Naive thymus-derived CD4-positive, alpha-beta T cell (primary cell): ENCODE results near the gene ELL. TPM values are rescaled to one million over a fixed set of nuclear protein-coding genes. Genes with fewer than 3 reads are reported as not detected.

Source experiments
- ATAC-seq: fragments of 150-1000 bp; cut with Tn5 transposase; 2 replicates; pipeline ENCODE4 v1.10.0; 2021; ENCODE audit warnings: mild to moderate bottlenecking, moderate library complexity
- CTCF ChIA-PET: fragments of 350-600 bp; sonication (Branson Sonifier 250); formaldehyde crosslinking; loops from one replicate; lab custom pipeline; 2021; ENCODE audit warnings: antibody characterized with exemption; lab: Charles Lee
- POLR2A ChIA-PET: fragments of 350-600 bp; sonication (Branson Sonifier 250); formaldehyde crosslinking; loops from one replicate; lab custom pipeline; 2021; ENCODE audit warnings: antibody characterized with exemption, inconsistent platforms; lab: Charles Lee
- DNase-seq, 9 donors: peaks; one replicate each; pipeline versions ENCODE4 v3.0.0 to v3.0.0-alpha.2; 2020 to 2022; ENCODE audit warnings: mixed read lengths in 1 of 9
- H3K27ac ChIP-seq: one replicate; pipeline ENCODE4 v1.7.0; 2013; ENCODE audit warnings: mild to moderate bottlenecking, low read depth, low read length, moderate library complexity
- H3K27me3 ChIP-seq, 2 donors: one replicate each; pipeline ENCODE4 v1.7.0; 2013; ENCODE audit warnings: low read length in 2 of 2, mild to moderate bottlenecking in 2 of 2, moderate library complexity in 2 of 2; ENCODE audit not compliant: control insufficient read depth in 2 of 2, insufficient read depth in 2 of 2
- H3K36me3 ChIP-seq, 3 experiments: 1 replicate in 2 of 3; 2 replicates in 1 of 3; pipeline ENCODE4 v1.7.0; 2013; ENCODE audit warnings: low read length in 3 of 3, mild to moderate bottlenecking in 3 of 3, moderate library complexity in 1 of 3; ENCODE audit not compliant: insufficient read depth in 3 of 3, control insufficient read depth in 2 of 3
- H3K4me1 ChIP-seq, 2 donors: one replicate each; pipeline ENCODE4 v1.7.0; 2013; ENCODE audit warnings: low read length in 2 of 2, mild to moderate bottlenecking in 2 of 2, moderate library complexity in 1 of 2; ENCODE audit not compliant: control insufficient read depth in 2 of 2, insufficient read depth in 2 of 2
- H3K4me3 ChIP-seq: 2 replicates; pipeline ENCODE4 v1.7.0; 2013; ENCODE audit warnings: mild to moderate bottlenecking, low read length
- H3K9me3 ChIP-seq, 3 experiments: 1 replicate in 2 of 3; 2 replicates in 1 of 3; pipeline ENCODE4 v1.7.0; 2013; ENCODE audit warnings: low read length in 3 of 3; ENCODE audit not compliant: control insufficient read depth in 2 of 3
- H3K27ac Mint-ChIP-seq, 9 donors: one replicate each; pipeline ENCODE4 v1.8.0; 2020 to 2022; ENCODE audit warnings: mixed read lengths in 9 of 9, mild to moderate bottlenecking in 8 of 9, moderate library complexity in 5 of 9, inconsistent platforms in 2 of 9
- H3K27me3 Mint-ChIP-seq, 5 donors: one replicate each; pipeline ENCODE4 v1.8.0; 2021 to 2022; ENCODE audit warnings: mixed read lengths in 5 of 5, mild to moderate bottlenecking in 1 of 5
- H3K36me3 Mint-ChIP-seq, 5 donors: one replicate each; pipeline ENCODE4 v1.8.0; 2020 to 2022; ENCODE audit warnings: mixed read lengths in 5 of 5, mild to moderate bottlenecking in 3 of 5, inconsistent platforms in 1 of 5
- H3K4me1 Mint-ChIP-seq, 7 donors: one replicate each; pipeline ENCODE4 v1.8.0; 2020 to 2022; ENCODE audit warnings: mixed read lengths in 7 of 7, mild to moderate bottlenecking in 3 of 7, inconsistent platforms in 1 of 7
- H3K4me3 Mint-ChIP-seq, 10 donors: one replicate each; pipeline ENCODE4 v1.8.0; 2020 to 2022; ENCODE audit warnings: mild to moderate bottlenecking in 10 of 10, mixed read lengths in 10 of 10, moderate library complexity in 6 of 10, inconsistent platforms in 2 of 10
- H3K9me3 Mint-ChIP-seq, 11 donors: one replicate each; pipeline ENCODE4 v1.8.0; 2020 to 2022; ENCODE audit warnings: mixed read lengths in 11 of 11, mild to moderate bottlenecking in 4 of 11, inconsistent platforms in 1 of 11, moderate library complexity in 1 of 11
- intact Hi-C, 2 donors: fragments of 100-400 bp; cut with micrococcal nuclease; formaldehyde crosslinking; loops; one replicate each; pipeline ENCODE4 v1.15.1; 2023
- polyA plus RNA-seq, 2 donors: library from polyadenylated mRNA; unstranded; fragments of 300-500 nt; fragmentation: Illumina TruSeq; gene quantifications; one replicate each; pipeline ENCODE4 v1.2.3, GENCODE V29; 2021
- total RNA-seq, 6 experiments: library from RNA in 5 of 6; stranded (reverse) in 5 of 6; gene quantifications; 1 replicate in 5 of 6; 2 replicates in 1 of 6; pipeline ENCODE4 v1.2.3 and lab custom pipeline; 2021 to 2026

Gene ELL
- total and polyA plus RNA-seq, 7 experiments from 2014 or later, result 8.9 to 70.4 (median 22.1) TPM

DNA sequence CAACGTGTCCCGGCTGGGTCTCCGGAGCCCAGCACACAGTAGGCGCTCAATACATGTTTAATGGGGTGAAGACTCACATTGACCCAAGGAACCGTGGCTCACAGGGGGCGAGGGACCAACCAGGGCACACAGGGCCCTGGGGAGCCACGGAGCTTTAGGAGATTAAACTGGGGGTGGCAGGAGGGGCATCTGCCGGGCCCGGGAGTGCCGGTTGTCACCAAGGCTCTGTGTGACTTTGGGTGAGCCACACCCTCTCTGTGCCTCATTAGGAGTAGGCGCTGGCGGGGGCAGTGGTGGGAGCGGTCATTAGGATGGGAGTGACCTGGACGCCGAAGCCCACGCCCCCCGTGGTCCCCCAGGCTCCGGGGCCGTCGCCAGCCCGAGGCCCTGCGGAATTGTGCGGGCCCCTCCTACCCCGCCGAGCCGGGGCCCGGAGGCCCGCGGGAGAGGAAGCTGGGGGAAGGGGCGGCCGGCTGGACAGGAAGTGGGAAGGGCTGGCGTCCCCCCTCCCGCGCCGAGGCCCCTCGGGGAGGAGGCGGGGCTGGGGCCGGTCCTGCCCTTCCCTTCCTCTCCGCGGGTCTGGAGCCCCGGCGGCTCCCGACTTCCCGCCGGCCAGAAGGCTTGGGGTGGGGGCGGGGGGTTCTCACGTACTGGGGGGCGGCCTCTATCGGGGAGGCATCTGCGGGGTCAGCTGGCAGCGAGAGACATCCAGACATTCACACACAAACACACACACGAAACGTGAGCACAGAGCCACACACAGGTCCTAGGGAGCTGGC, 104.4 kb downstream of the ELL start:
- POLR2A ChIA-PET, result interaction anchor here (1.0 to 2.1 kb wide), 2 partner anchors 27 to 213 kb away, joined by 4 to 13 read pairs; partner anchors contain the start of gene RAB3A
- peaks cover 32 to 73% (median 68%) of the 10 kb centered on the region in 7 donors for H3K4me1 Mint-ChIP-seq
- H3K4me3 Mint-ChIP-seq, result peak overlapping the region; percentile 81 to 90 (median 85)
- Histone ChIP-seq H3K27ac (no peak overlapping the region), H3K36me3 (no peaks in the 10 kb centered on the region), H3K4me3 (peak overlapping the region; percentile 61), H3K9me3 (no peaks in the 10 kb centered on the region), H3K27me3 (peaks cover 0 to 14% of the 10 kb centered on the region in 2 donors), H3K4me1 (peaks cover 60 to 61% of the 10 kb centered on the region in 2 donors)
- H3K9me3 Mint-ChIP-seq, result peaks cover 0 to 1% (median 0%) of the 10 kb centered on the region in 11 donors
- peak in 2 of 9 donors; percentile 9 to 61 for DNase-seq
- ATAC-seq, result peak; percentile 20
- intact Hi-C loops, result loop anchor here (2.0 to 10.0 kb wide), 5 partner anchors 95 to 473 kb away; partner anchors contain the start of genes LSM4 (in 1 of the 2), RAB3A (in 1 of the 2) and UPF1 (in 1 of the 2)
- peaks cover 11 to 32% (median 20%) of the 10 kb centered on the region in 5 donors for H3K27me3 Mint-ChIP-seq
- peak overlapping the region in 4 of 9 donors; percentile 2 to 94 (median 40) for H3K27ac Mint-ChIP-seq
- H3K36me3 Mint-ChIP-seq, result peaks cover 0 to 6% (median 0%) of the 10 kb centered on the region in 5 donors
- CTCF ChIA-PET, result interaction anchor here (1.2 kb wide), 1 partner anchor 30 kb away, joined by 6 read pairs; no protein-coding TSS in a partner anchor

DNA sequence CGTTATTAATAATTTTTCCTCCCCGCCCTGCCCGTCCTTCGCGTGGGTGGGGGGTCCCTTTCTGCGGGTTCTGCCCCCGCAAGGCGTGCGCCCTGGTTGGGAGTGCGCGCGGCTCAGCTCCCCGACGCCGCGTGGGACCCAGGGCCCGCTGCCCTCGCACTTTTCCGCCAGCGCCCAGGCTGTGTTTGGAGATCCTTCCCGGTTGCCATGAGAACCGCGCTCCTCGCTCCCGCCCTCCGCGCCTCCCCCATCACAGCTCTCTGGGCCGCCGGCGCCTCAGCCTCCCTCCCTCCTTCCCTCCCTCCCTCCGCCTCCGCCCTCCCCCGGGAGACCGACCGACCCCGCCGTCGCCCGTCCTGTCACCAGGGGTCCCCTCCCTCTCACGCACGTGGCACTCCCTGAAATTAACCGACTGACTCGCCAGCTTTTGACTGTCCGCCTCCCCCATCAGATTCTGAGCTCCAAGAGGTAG, 105.1 kb downstream of the ELL start:
- H3K27me3 Mint-ChIP-seq, result peaks cover 12 to 32% (median 20%) of the 10 kb centered on the region in 5 donors
- peaks cover 0 to 6% (median 0%) of the 10 kb centered on the region in 5 donors for H3K36me3 Mint-ChIP-seq
- DNase-seq (peak in 4 of 9 donors; percentile 37 to 72 (median 50)), ATAC-seq (peak; percentile 55)
- peaks cover 28 to 67% (median 62%) of the 10 kb centered on the region in 7 donors for H3K4me1 Mint-ChIP-seq
- Histone ChIP-seq H3K4me3 (peak overlapping the region; percentile 37), H3K36me3 (no peaks in the 10 kb centered on the region), H3K4me1 (peaks cover 54 to 57% of the 10 kb centered on the region in 2 donors), H3K27ac (peak overlapping the region; percentile 22), H3K9me3 (no peaks in the 10 kb centered on the region), H3K27me3 (peaks cover 0 to 14% of the 10 kb centered on the region in 2 donors)
- ChIA-PET POLR2A (interaction anchor here (1.0 kb wide), 1 partner anchor 27 kb away, joined by 4 read pairs; no protein-coding TSS in a partner anchor), CTCF (interaction anchor here (1.2 kb wide), 1 partner anchor 29 kb away, joined by 6 read pairs; no protein-coding TSS in a partner anchor)
- intact Hi-C loops, result loop anchor here (5.0 to 10.0 kb wide), 4 partner anchors 95 to 472 kb away; partner anchors contain the start of genes LSM4 (in 1 of the 2) and UPF1 (in 1 of the 2)
- peaks cover 0 to 1% (median 0%) of the 10 kb centered on the region in 11 donors for H3K9me3 Mint-ChIP-seq
- H3K27ac Mint-ChIP-seq, result peak overlapping the region in 2 of 9 donors; percentile 70 to 94
- H3K4me3 Mint-ChIP-seq, result peak overlapping the region; percentile 69 to 90 (median 80)

DNA sequence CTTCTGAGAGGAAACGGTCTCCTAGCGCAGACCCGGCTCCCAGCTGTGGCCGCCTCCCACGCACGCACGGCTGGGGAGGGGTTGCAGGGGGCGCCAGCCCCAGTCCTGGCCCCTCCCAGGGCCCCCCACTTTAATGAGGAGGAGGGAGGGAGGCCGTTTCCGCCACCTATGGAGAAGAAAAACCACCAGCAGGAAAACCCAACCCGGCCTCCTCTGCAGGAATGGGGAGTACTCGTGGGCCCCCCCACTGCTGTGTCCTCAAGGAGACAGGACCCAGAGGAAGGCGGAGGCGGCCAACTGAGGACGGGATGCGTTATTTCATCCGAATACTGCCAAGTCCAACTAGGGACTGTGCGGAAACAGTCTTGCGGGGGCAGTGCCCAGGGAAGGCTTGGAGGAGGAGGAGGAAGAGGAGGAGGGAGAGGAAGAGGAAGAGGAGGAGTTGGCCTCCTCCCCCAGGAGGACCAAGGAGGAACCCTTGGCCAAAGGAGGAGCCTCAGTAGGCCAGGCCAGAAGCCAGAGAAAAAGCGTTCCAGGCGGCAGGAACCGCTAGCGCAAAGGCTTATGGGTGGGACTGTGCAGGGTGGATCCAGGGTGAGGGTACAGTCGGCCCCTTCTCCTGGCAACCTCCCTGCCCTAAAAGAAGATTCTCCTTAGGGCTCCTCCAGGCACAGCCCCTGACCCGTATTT, 106.5 kb downstream of the ELL start:
- peak overlapping the region in 3 of 9 donors; percentile 20 to 94 (median 46) for H3K27ac Mint-ChIP-seq
- Histone ChIP-seq H3K27me3 (peaks cover 0 to 14% of the 10 kb centered on the region in 2 donors), H3K27ac (no peak overlapping the region), H3K9me3 (no peaks in the 10 kb centered on the region), H3K36me3 (no peaks in the 10 kb centered on the region), H3K4me1 (peaks cover 42 to 47% of the 10 kb centered on the region in 2 donors), H3K4me3 (no peak overlapping the region)
- intact Hi-C loops, result loop anchor here (5.0 to 10.0 kb wide), 4 partner anchors 93 to 471 kb away; partner anchors contain the start of genes LSM4 (in 1 of the 2) and UPF1 (in 1 of the 2)
- peaks cover 0 to 1% (median 0%) of the 10 kb centered on the region in 11 donors for H3K9me3 Mint-ChIP-seq
- peak overlapping the region in 9 of 10 donors; percentile 32 to 90 (median 64) for H3K4me3 Mint-ChIP-seq
- ATAC-seq, result no peak
- peaks cover 0 to 2% (median 0%) of the 10 kb centered on the region in 5 donors for H3K36me3 Mint-ChIP-seq
- H3K4me1 Mint-ChIP-seq, result peaks cover 19 to 55% (median 47%) of the 10 kb centered on the region in 7 donors
- peaks cover 18 to 36% (median 20%) of the 10 kb centered on the region in 5 donors for H3K27me3 Mint-ChIP-seq
- ChIA-PET CTCF (interaction anchor here (0.5 to 6.2 kb wide), 2 partner anchors 9 to 26 kb away, joined by 3 to 37 read pairs; no protein-coding TSS in a partner anchor), POLR2A (interaction anchor here (0.6 to 1.7 kb wide), 2 partner anchors 134 to 869 kb away, joined by 4 read pairs; no protein-coding TSS in a partner anchor)
- DNase-seq, result no peak

DNA sequence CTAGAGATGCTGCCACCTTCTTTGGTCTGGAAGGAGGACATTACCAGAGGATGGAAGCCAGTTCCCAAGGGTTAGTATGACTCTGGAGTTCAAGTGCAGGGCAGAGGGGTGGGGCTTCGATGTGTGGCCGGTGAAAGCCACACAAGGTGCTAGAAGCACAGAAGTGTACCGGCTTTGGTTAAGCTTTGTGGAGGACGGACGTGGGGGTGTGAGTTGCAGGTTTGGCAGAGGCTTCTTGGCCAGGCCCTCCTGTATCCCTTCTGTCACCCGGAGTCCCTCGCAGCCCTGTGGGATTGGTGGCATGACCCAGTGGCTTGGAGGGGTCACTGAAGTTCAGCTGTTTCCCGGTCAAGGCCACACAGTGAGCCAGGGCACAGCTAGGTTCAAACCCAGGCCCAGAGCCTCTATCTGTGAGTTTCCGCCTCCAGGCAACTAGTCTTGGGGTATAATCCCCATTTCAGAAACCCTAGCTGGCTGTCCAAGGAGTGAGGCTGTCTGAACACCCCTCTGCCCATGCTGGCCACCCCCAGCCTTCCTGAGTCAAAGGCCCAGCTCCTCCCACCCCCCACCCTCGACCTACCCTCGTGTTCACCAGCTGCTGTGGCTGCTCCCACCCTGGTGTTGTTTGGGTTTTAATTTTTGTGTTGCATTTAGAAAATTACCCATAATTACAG, 107.2 kb downstream of the ELL start:
- ATAC-seq, result no peak
- Mint-ChIP-seq H3K36me3 (no peaks in the 10 kb centered on the region), H3K4me3 (peak overlapping the region in 5 of 10 donors; percentile 7 to 90 (median 32)), H3K27ac (peak overlapping the region in 1 of 9 donors; percentile 78), H3K9me3 (peaks cover 0 to 1% (median 0%) of the 10 kb centered on the region in 11 donors), H3K4me1 (peaks cover 19 to 54% (median 43%) of the 10 kb centered on the region in 7 donors), H3K27me3 (peaks cover 18 to 36% (median 20%) of the 10 kb centered on the region in 5 donors)
- H3K4me3 ChIP-seq, result peak overlapping the region; percentile 13
- no peaks in the 10 kb centered on the region for H3K36me3 ChIP-seq
- no peak for DNase-seq
- H3K27ac ChIP-seq, result no peak overlapping the region
- intact Hi-C loops, result loop anchor here (5.0 to 10.0 kb wide), 8 partner anchors 72 to 470 kb away; partner anchors contain the start of genes IQCN (in 1 of the 2), LSM4 (in 1 of the 2), PGPEP1 (in 1 of the 2) and UPF1 (in 1 of the 2)
- POLR2A ChIA-PET, result interaction anchor here (0.6 to 1.7 kb wide), 2 partner anchors 133 to 868 kb away, joined by 4 read pairs; no protein-coding TSS in a partner anchor
- peaks cover 42 to 47% of the 10 kb centered on the region in 2 donors for H3K4me1 ChIP-seq
- no peaks in the 10 kb centered on the region for H3K9me3 ChIP-seq
- CTCF ChIA-PET, result interaction anchor here (0.5 to 6.2 kb wide), 5 partner anchors 8 to 468 kb away, joined by 3 to 37 read pairs (median 3); no protein-coding TSS in a partner anchor
- H3K27me3 ChIP-seq, result peaks cover 0 to 14% of the 10 kb centered on the region in 2 donors

DNA sequence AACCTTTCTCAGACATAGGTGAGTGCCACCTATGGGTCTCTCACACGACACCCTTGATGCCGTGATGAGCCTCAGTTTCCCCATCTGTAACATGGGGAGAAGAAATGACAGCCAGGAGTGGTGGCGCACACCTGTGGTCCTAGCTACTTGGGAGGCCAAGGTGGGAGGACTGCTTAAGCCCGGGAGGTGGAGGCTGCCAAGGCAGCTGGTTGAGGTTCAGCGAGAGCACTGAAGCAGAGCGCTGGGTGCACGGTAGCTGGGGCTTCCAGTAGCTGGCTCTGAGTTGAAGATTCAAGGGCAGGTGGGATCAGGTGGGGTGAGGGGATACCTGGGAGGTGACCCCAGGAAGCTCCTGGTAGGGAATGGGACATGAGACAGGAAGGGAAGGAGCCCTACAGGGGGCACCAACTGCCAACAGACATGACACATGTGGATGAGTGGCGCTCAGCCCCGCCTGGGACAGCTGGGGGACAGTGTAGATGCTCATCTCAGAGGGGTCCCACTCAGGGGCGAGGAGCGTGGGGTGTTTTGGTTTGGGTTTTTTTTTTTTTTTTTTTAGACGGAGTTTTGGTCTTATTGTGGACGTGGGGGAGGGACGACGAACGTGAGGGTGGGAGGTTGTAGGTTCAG, 109.1 kb downstream of the ELL start:
- Mint-ChIP-seq H3K36me3 (no peaks in the 10 kb centered on the region), H3K9me3 (peaks cover 0 to 1% (median 0%) of the 10 kb centered on the region in 11 donors), H3K4me3 (no peak overlapping the region), H3K4me1 (peaks cover 7 to 40% (median 32%) of the 10 kb centered on the region in 7 donors), H3K27me3 (peaks cover 13 to 29% (median 18%) of the 10 kb centered on the region in 5 donors), H3K27ac (no peak overlapping the region)
- POLR2A ChIA-PET, result no interaction called here
- no peak overlapping the region for H3K27ac ChIP-seq
- intact Hi-C loops, result loop anchor here (5.0 to 10.0 kb wide), 5 partner anchors 70 to 468 kb away; partner anchors contain the start of genes IQCN (in 1 of the 2) and PGPEP1 (in 1 of the 2)
- ATAC-seq (no peak), DNase-seq (no peak)
- H3K4me1 ChIP-seq, result peaks cover 32 to 34% of the 10 kb centered on the region in 2 donors
- H3K27me3 ChIP-seq, result peaks cover 0 to 11% of the 10 kb centered on the region in 2 donors
- H3K9me3 ChIP-seq, result no peaks in the 10 kb centered on the region
- no peak overlapping the region for H3K4me3 ChIP-seq
- CTCF ChIA-PET, result interaction anchor here (0.7 to 6.2 kb wide), 5 partner anchors 23 to 387 kb away, joined by 3 to 37 read pairs (median 4); partner anchors contain the start of gene PDE4C
- H3K36me3 ChIP-seq, result no peaks in the 10 kb centered on the region
